Trophoblast cell (in vitro differentiated cells and primary cell): ENCODE measurements around the gene ZNF639.

Experiments used
- DNase-seq, 2 donors: peaks; one replicate each; pipeline ENCODE4 v3.0.0-alpha.2; 2016
- H2AFZ ChIP-seq: 2 replicates; pipeline ENCODE4 v1.6.1; 2013; ENCODE audit warnings: low read length, moderate library complexity, mild to moderate bottlenecking; ENCODE audit not compliant: insufficient read depth, poor library complexity
- H2AK5ac ChIP-seq: 2 replicates; pipeline ENCODE4 v1.6.1; 2013; ENCODE audit warnings: mild to moderate bottlenecking, low read length
- H2BK120ac ChIP-seq: 2 replicates; pipeline ENCODE4 v1.6.1; 2013; ENCODE audit warnings: low read length, mild to moderate bottlenecking, moderate library complexity; ENCODE audit not compliant: insufficient read depth, poor library complexity
- H2BK12ac ChIP-seq: 2 replicates; pipeline ENCODE4 v1.6.1; 2013; ENCODE audit warnings: mild to moderate bottlenecking, low read length, moderate library complexity
- H2BK5ac ChIP-seq: 2 replicates; pipeline ENCODE4 v1.6.1; 2013; ENCODE audit warnings: low read length, low read depth, moderate library complexity, mild to moderate bottlenecking; ENCODE audit not compliant: poor library complexity
- H3K14ac ChIP-seq: 2 replicates; pipeline ENCODE4 v1.6.1; 2013; ENCODE audit warnings: mild to moderate bottlenecking, low read length
- H3K18ac ChIP-seq: 2 replicates; pipeline ENCODE4 v1.6.1; 2013; ENCODE audit warnings: mild to moderate bottlenecking, low read length
- H3K23ac ChIP-seq: 2 replicates; pipeline ENCODE4 v1.6.1; 2013; ENCODE audit warnings: low read length
- H3K27ac ChIP-seq: 2 replicates; pipeline ENCODE4 v1.5.1; 2013; ENCODE audit warnings: low read depth, mild to moderate bottlenecking, inconsistent platforms, low read length, moderate library complexity
- H3K27me3 ChIP-seq: 2 replicates; pipeline ENCODE4 v1.6.1; 2013; ENCODE audit warnings: inconsistent platforms, mild to moderate bottlenecking, low read length, moderate library complexity; ENCODE audit not compliant: insufficient read depth
- H3K36me3 ChIP-seq, 2 experiments: 1 replicate in 1 of 2; 2 replicates in 1 of 2; pipeline ENCODE4 v1.6.1; 2013; ENCODE audit warnings: low read length in 2 of 2, mild to moderate bottlenecking in 2 of 2, moderate library complexity in 1 of 2; ENCODE audit not compliant: insufficient read depth in 2 of 2, control insufficient read depth in 1 of 2
- H3K4ac ChIP-seq: 2 replicates; pipeline ENCODE4 v1.6.1; 2013; ENCODE audit warnings: low read depth, mild to moderate bottlenecking, low read length, moderate library complexity
- H3K4me1 ChIP-seq, 2 experiments: 1 replicate in 1 of 2; 2 replicates in 1 of 2; pipeline ENCODE4 v1.6.1; 2013; ENCODE audit warnings: low read length in 2 of 2, mild to moderate bottlenecking in 2 of 2, moderate library complexity in 1 of 2; ENCODE audit not compliant: insufficient read depth in 2 of 2, control insufficient read depth in 1 of 2
- H3K4me2 ChIP-seq: 2 replicates; pipeline ENCODE4 v1.6.1; 2013; ENCODE audit warnings: inconsistent platforms, mild to moderate bottlenecking, low read length, moderate library complexity
- H3K4me3 ChIP-seq: 2 replicates; pipeline ENCODE4 v1.5.1; 2013; ENCODE audit warnings: mild to moderate bottlenecking, low read depth, low read length, inconsistent platforms
- H3K79me1 ChIP-seq: one replicate; pipeline ENCODE4 v1.6.1; 2013; ENCODE audit warnings: low read length
- H3K79me2 ChIP-seq: 2 replicates; pipeline ENCODE4 v1.6.1; 2013; ENCODE audit warnings: low read length, mild to moderate bottlenecking; ENCODE audit not compliant: control insufficient read depth, insufficient read depth, poor library complexity
- H3K9ac ChIP-seq: 2 replicates; pipeline ENCODE4 v1.6.1; 2013; ENCODE audit warnings: mild to moderate bottlenecking, low read length
- H3K9me3 ChIP-seq: 2 replicates; pipeline ENCODE4 v1.6.1; 2013; ENCODE audit warnings: low read depth, mild to moderate bottlenecking, control low read depth, inconsistent platforms, low read length; ENCODE audit not compliant: insufficient read depth
- H4K12ac ChIP-seq: 2 replicates; pipeline ENCODE4 v1.6.1; 2013; ENCODE audit warnings: low read depth, mild to moderate bottlenecking, low read length, moderate library complexity
- H4K8ac ChIP-seq: 2 replicates; pipeline ENCODE4 v1.6.1; 2013; ENCODE audit warnings: low read depth, mild to moderate bottlenecking, low read length, moderate library complexity
- H4K91ac ChIP-seq: one replicate; pipeline ENCODE4 v1.6.1; 2013; ENCODE audit warnings: low read depth, mild to moderate bottlenecking, low read length, moderate library complexity
- WGBS: extraction: QIAGEN DNeasy Blood & Tissue Kit; methylation state at CpG from one replicate; pipeline ENCODE4 v1.1.7; 2013; ENCODE audit warnings: missing lambda C conversion rate; ENCODE audit not compliant: insufficient read length, insufficient coverage; ENCODE audit errors: extremely low coverage; 5-methylcytosine and 5-hydroxymethylcytosine counted together

Gene ZNF639

DNA sequence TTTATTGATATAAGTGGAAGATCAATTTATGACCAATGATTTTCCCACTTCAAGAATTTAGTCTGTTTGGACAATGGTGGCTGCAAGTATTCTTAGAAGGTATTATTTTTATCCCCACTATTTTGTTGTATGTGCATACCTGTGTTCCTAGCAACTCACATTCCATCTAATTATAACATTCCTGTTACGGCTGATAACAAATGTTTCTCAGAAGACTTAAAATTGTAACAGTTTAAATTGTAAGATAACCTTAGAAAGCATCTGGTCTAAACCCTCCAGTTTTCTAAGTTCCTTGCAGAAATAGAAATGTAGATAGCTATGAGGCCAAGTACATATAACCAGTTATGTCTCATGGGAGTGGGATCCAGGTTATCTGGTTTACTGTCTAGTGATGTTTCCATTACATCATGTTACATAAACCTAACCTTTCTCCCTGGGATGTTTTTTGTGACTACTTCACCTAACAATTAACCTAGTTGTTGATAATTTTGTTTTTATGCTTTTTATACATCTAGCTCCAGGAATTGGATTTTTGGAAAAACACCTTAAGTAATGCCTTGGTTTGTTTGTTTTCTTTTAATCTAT, 13.6 kb downstream of the ZNF639 start:
- Histone ChIP-seq H3K79me2 (no peaks in the 10 kb centered on the region), H3K18ac (no peak overlapping the region), H3K4me2 (no peak overlapping the region), H3K14ac (no peak overlapping the region), H2BK12ac (no peak overlapping the region), H2BK120ac (no peak overlapping the region), H3K4me3 (no peak overlapping the region), H2AFZ (no peak overlapping the region), H3K79me1 (no peaks in the 10 kb centered on the region), H4K12ac (no peak overlapping the region), H3K27me3 (no peaks in the 10 kb centered on the region), H3K27ac (no peak overlapping the region), H3K9ac (no peak overlapping the region), H3K36me3 (peaks cover 9 to 18% of the 10 kb centered on the region in 2 experiments), H2AK5ac (no peak overlapping the region), H3K4me1 (no peaks in the 10 kb centered on the region), H3K4ac (no peak overlapping the region), H4K8ac (no peak overlapping the region), H3K23ac (no peak overlapping the region), H2BK5ac (no peak overlapping the region), H4K91ac (no peak overlapping the region), H3K9me3 (no peaks in the 10 kb centered on the region)
- DNase-seq, result peak; percentile 64 to 93
- WGBS, result no CpG with 5 or more reads among the region's 1 CpG

DNA sequence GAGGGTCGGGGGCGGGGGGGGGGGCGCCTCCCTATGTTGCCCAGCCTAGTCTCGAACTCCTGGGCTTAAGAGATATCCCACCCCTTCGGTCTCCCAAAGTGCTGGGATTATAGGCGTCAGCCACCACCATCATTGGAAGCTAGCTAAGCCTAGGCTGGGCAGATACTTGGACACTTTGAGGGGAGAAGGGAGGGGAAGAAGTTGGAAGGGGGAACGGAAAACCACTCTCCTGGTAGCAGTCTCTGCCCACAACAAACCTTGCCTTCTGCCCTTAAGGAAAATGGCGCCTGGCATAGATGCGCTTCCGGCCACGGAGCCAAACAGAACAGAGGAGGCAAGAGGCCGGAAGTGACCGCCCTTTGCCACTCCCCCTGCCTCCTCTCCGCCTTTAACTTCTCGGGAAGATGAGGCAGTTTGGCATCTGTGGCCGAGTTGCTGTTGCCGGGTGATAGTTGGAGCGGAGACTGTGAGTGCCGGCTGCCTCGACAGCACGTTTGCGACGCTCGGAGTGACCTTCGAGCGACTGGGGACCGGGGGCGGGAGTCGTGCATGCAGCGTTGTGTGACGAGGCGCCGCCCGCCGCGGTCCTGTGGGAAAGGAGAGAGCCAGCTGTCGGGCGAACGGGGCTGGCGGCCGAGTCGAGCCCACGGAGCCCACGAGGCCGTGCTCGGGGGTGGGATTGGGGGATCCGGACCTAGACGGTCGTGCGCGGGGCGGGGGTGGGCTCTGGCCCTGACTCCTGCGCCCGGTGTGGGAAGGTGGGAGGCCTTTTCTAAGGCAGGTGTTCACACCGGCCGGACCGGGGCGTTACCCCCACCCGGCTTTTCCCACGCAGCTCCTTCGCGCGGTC, 24.7 kb downstream of the ZNF639 start, which contains the start of gene MFN1:
MFN1 (plus strand) TSS at position 365 of the 850 bp plus-strand sequence. CDS start 1,143 bp downstream, outside the sequence.
- Histone ChIP-seq H3K4me2 (peak within 1 kb of the TSS; percentile 94), H3K18ac (peak within 1 kb of the TSS; percentile 93), H3K4ac (no peak within 1 kb of the TSS), H2BK120ac (peak within 1 kb of the TSS; percentile 4), H3K79me1 (peaks cover 4% of the 10 kb centered on the region), H3K9me3 (peaks cover 2% of the 10 kb centered on the region), H3K79me2 (peaks cover 2% of the 10 kb centered on the region), H4K8ac (peak within 1 kb of the TSS; percentile 100), H3K23ac (no peak within 1 kb of the TSS), H3K9ac (peak within 1 kb of the TSS; percentile 64), H2AK5ac (no peak within 1 kb of the TSS), H3K36me3 (peaks cover under 1 to 6% of the 10 kb centered on the region in 2 experiments), H2AFZ (peak within 1 kb of the TSS; percentile 91), H2BK12ac (no peak within 1 kb of the TSS), H3K27me3 (no peaks in the 10 kb centered on the region), H3K27ac (no peak within 1 kb of the TSS), H3K4me1 (no peaks in the 10 kb centered on the region), H2BK5ac (no peak within 1 kb of the TSS), H3K14ac (peak within 1 kb of the TSS; percentile 90), H4K12ac (peak within 1 kb of the TSS; percentile 94), H4K91ac (peak within 1 kb of the TSS; percentile 46), H3K4me3 (peak within 1 kb of the TSS; percentile 92)
- DNase-seq, result peak; percentile 94 to 96
- no CpG with 5 or more reads among the region's 63 CpGs for WGBS

GRCh38 chr3:179348325-179349013, 25.6 kb downstream of the ZNF639 start:
- no peaks in the 10 kb centered on the region for H3K27me3 ChIP-seq
- no CpG with 5 or more reads among the region's 5 CpGs for WGBS
- H3K4me1 ChIP-seq, result no peaks in the 10 kb centered on the region
- H3K36me3 ChIP-seq, result peaks cover 2 to 14% of the 10 kb centered on the region in 2 experiments
- peak; percentile 40 to 72 for DNase-seq
- H3K4me3 ChIP-seq, result no peak overlapping the region
- H3K79me2 ChIP-seq, result peaks cover 2% of the 10 kb centered on the region
- no peak overlapping the region for H2AK5ac ChIP-seq
- H3K9ac ChIP-seq, result peak overlapping the region; percentile 64
- H3K9me3 ChIP-seq, result peaks cover 2% of the 10 kb centered on the region
- peak overlapping the region; percentile 94 for H3K4me2 ChIP-seq
- no peak overlapping the region for H3K18ac ChIP-seq
- no peak overlapping the region for H2BK120ac ChIP-seq
- H2BK12ac ChIP-seq, result no peak overlapping the region
- no peak overlapping the region for H4K12ac ChIP-seq
- H3K23ac ChIP-seq, result no peak overlapping the region
- no peak overlapping the region for H2AFZ ChIP-seq
- H3K27ac ChIP-seq, result no peak overlapping the region
- no peak overlapping the region for H2BK5ac ChIP-seq
- H3K79me1 ChIP-seq, result peaks cover 4% of the 10 kb centered on the region
- H3K14ac ChIP-seq, result no peak overlapping the region
- H4K91ac ChIP-seq, result no peak overlapping the region
- H3K4ac ChIP-seq, result no peak overlapping the region
- no peak overlapping the region for H4K8ac ChIP-seq

- no peaks in the 10 kb centered on the region for H3K9me3 ChIP-seq
- no peaks in the 10 kb centered on the region for H3K79me2 ChIP-seq
- H2AFZ ChIP-seq, result no peak overlapping the region
- H4K8ac ChIP-seq, result no peak overlapping the region
- no peaks in the 10 kb centered on the region for H3K27me3 ChIP-seq
- H3K4me3 ChIP-seq, result no peak overlapping the region
- no peak overlapping the region for H2BK12ac ChIP-seq
- peaks cover 22 to 32% of the 10 kb centered on the region in 2 experiments for H3K36me3 ChIP-seq
- no peak for DNase-seq
- H4K91ac ChIP-seq, result no peak overlapping the region
- H2BK120ac ChIP-seq, result no peak overlapping the region
- H3K18ac ChIP-seq, result no peak overlapping the region
- no peak overlapping the region for H3K23ac ChIP-seq
- H3K14ac ChIP-seq, result no peak overlapping the region
- H3K4me1 ChIP-seq, result no peaks in the 10 kb centered on the region
- no peak overlapping the region for H4K12ac ChIP-seq
- no peak overlapping the region for H3K9ac ChIP-seq
- H3K27ac ChIP-seq, result no peak overlapping the region
- no peak overlapping the region for H2BK5ac ChIP-seq
- H2AK5ac ChIP-seq, result no peak overlapping the region
- no CpG with 5 or more reads among the region's 1 CpG for WGBS
- H3K4ac ChIP-seq, result no peak overlapping the region
- H3K79me1 ChIP-seq, result no peaks in the 10 kb centered on the region
- no peak overlapping the region for H3K4me2 ChIP-seq
These were observed 33.2 kb downstream of the ZNF639 start for GRCh38 chr3:179355996-179356395.
